HepG2 (cell line): ENCODE measurements around the gene ILKAP.

Experiments
- ATF6 ChIP-seq: sonication (generic); formaldehyde crosslinking; conservative IDR thresholded peaks from 2 replicates; pipeline ENCODE4 v1.4.0; 2020; ENCODE audit warnings: missing genetic modification reagents
- CTCF ChIP-seq: sonication (generic); formaldehyde crosslinking; IDR thresholded peaks from 2 replicates; pipeline ENCODE4 v1.5.0; 2020; ENCODE audit warnings: mild to moderate bottlenecking, missing genetic modification reagents, moderate library complexity
- EZH2 ChIP-seq: conservative IDR thresholded peaks from 2 replicates; pipeline ENCODE4 v1.6.1; 2012; ENCODE audit warnings: mild to moderate bottlenecking, low read depth, low read length, moderate library complexity
- FOXA1 ChIP-seq, 2 experiments: fragments of 450-650 bp in 1 of 2; sonication (generic) in 1 of 2; formaldehyde crosslinking in 1 of 2; IDR thresholded peaks; 2 replicates each; pipeline versions ENCODE4 v1.4.0 to v1.6.1; 2016 to 2020; ENCODE audit warnings: missing genetic modification reagents in 1 of 2
- HOMEZ ChIP-seq: IDR thresholded peaks from 2 replicates; pipeline ENCODE4 v1.6.1; 2016; ENCODE audit warnings: low read depth
- MED8 ChIP-seq: sonication (generic); formaldehyde crosslinking; IDR thresholded peaks from 2 replicates; pipeline ENCODE4 v1.8.1; 2023; ENCODE audit warnings: mild to moderate bottlenecking, missing genetic modification reagents; ENCODE audit not compliant: insufficient replicate concordance
- NPAS2 ChIP-seq: sonication (generic); formaldehyde crosslinking; IDR thresholded peaks from 2 replicates; pipeline ENCODE4 v1.8.0; 2022; ENCODE audit warnings: mild to moderate bottlenecking, missing genetic modification reagents, borderline replicate concordance
- RFX1 ChIP-seq: fragments of 450-650 bp; IDR thresholded peaks from 2 replicates; pipeline ENCODE4 v1.6.1; 2017
- SP2 ChIP-seq: sonication (generic); formaldehyde crosslinking; IDR thresholded peaks from 2 replicates; pipeline ENCODE4 v1.5.1; 2020; ENCODE audit warnings: mild to moderate bottlenecking, missing genetic modification reagents
- TBP ChIP-seq: sonication (generic); formaldehyde crosslinking; IDR thresholded peaks from 2 replicates; pipeline ENCODE4 v1.5.0; 2020; ENCODE audit warnings: missing genetic modification reagents
- TCF7L2 ChIP-seq: IDR thresholded peaks from 2 replicates; pipeline ENCODE4 v1.6.1; 2011; ENCODE audit warnings: mild to moderate bottlenecking, low read depth, low read length, moderate library complexity
- ZNF274 ChIP-seq: sonication (generic); formaldehyde crosslinking; IDR thresholded peaks from 2 replicates; pipeline ENCODE4 v1.5.1; 2020; ENCODE audit warnings: mild to moderate bottlenecking, missing genetic modification reagents

- TF ChIP-seq NPAS2 (CRISPR knock-in tag) (no peak), TCF7L2 (no peak), RFX1 (no peak), ZNF274 (CRISPR knock-in tag) (no peak), ATF6 (no peak), TBP (CRISPR knock-in tag) (no peak), EZH2 (no peak), CTCF (no peak), HOMEZ (no peak), MED8 (no peak), FOXA1 (IDR thresholded peaks at IDR 0.05) (no peak), FOXA1 (CRISPR knock-in tag; IDR thresholded peaks at IDR 0.05) (no peak), SP2 (CRISPR knock-in tag) (no peak)
Observed at GRCh38 chr2:238252766-238253630, 49.5 kb upstream of the ILKAP start.
